GM12878 (cell line): ENCODE measurements around the gene CDK11A. TPM values are rescaled to one million over a fixed set of nuclear protein-coding genes. Genes with fewer than 3 reads are reported as not detected.
"Not testable (repeated sequence)": the region's sequence is repeated elsewhere in the genome, so short reads cannot be mapped to it uniquely, and the experiment has no call there.

Experiments
- ATAC-seq: fragments of 200-7000 bp; cut with Tn5 transposase; 3 replicates; pipeline ENCODE4 v1.9.1; 2020; ENCODE audit warnings: mild to moderate bottlenecking, moderate library complexity
- BruUV-seq: library from RNA; stranded (reverse); fragments of 400-500 nt; replicated peaks from 2 replicates; lab custom pipeline; 2021; lab: Mats Ljungman, UMichigan
- CTCF ChIA-PET: fragments of 300-600 bp; sonication (Branson Sonifier 250); formaldehyde crosslinking; extraction: SDS; loops from one replicate; lab custom pipeline; 2021; ENCODE audit warnings: inconsistent platforms; lab: Yijun Ruan, JAX
- POLR2A ChIA-PET: fragments of 350-600 bp; formaldehyde crosslinking; extraction: SDS; loops from one replicate; lab custom pipeline; 2021; ENCODE audit warnings: inconsistent platforms; lab: Charles Lee
- RAD21 ChIA-PET: fragments of 300-600 bp; sonication (Branson Sonifier 250); formaldehyde crosslinking; loops from one replicate; lab custom pipeline; 2023; ENCODE audit warnings: antibody characterized with exemption; ENCODE audit not compliant: unreplicated experiment; lab: Charles Lee
- SMC1A ChIA-PET: fragments of 300-600 bp; sonication (Branson Sonifier 250); formaldehyde crosslinking; loops from one replicate; lab custom pipeline; 2023; ENCODE audit not compliant: unreplicated experiment, uncharacterized antibody; lab: Charles Lee
- DNase-seq: peaks from one replicate; pipeline ENCODE4 v3.0.0-alpha.2; 2011; ENCODE audit warnings: low read depth, low spot score
- FAIRE-seq: peaks from 3 replicates; lab custom pipeline; 2011; peaks lifted over from hg19 to GRCh38; lab: Jason Lieb, UNC
- H2AFZ ChIP-seq: 2 replicates; pipeline ENCODE4 v1.6.0; 2011; ENCODE audit warnings: low read depth, low read length, control low read depth; ENCODE audit not compliant: control insufficient read depth
- H3K27ac ChIP-seq: 2 replicates; pipeline ENCODE4 v1.5.1; 2011; ENCODE audit warnings: control low read depth; ENCODE audit not compliant: control insufficient read depth, insufficient read depth
- H3K27me3 ChIP-seq, 2 experiments: replicated peaks in 1 of 2; 2 replicates each; pipeline versions ENCODE4 v1.6.0 to v1.6.1; 2011; ENCODE audit warnings: low read length in 1 of 2; ENCODE audit not compliant: control insufficient read depth in 2 of 2, insufficient read depth in 2 of 2
- H3K36me3 ChIP-seq, 2 experiments: 2 replicates each; pipeline ENCODE4 v1.5.1; 2011; ENCODE audit warnings: low read length in 1 of 2; ENCODE audit not compliant: control insufficient read depth in 2 of 2, insufficient read depth in 2 of 2
- H3K4me1 ChIP-seq: 2 replicates; pipeline ENCODE4 v1.6.1; 2011; ENCODE audit warnings: mild to moderate bottlenecking, low read length, moderate library complexity, mixed read lengths; ENCODE audit not compliant: control insufficient read depth, insufficient read depth
- H3K4me2 ChIP-seq: 2 replicates; pipeline ENCODE4 v1.6.0; 2011; ENCODE audit warnings: control low read depth; ENCODE audit not compliant: control insufficient read depth, insufficient read depth
- H3K4me3 ChIP-seq: fragments of 200-600 bp; sonication (generic); 2 replicates; pipeline ENCODE4 v1.5.1; 2016
- H3K79me2 ChIP-seq: 2 replicates; pipeline ENCODE4 v1.6.0; 2011; ENCODE audit warnings: low read length; ENCODE audit not compliant: control insufficient read depth, insufficient read depth
- H3K9ac ChIP-seq: 2 replicates; pipeline ENCODE4 v1.8.0; 2011; ENCODE audit warnings: low read length, control low read depth, mixed read lengths; ENCODE audit not compliant: control insufficient read depth, insufficient read depth
- H3K9me3 ChIP-seq: replicated peaks from 3 replicates; pipeline ENCODE4 v1.5.1; 2011; ENCODE audit warnings: mild to moderate bottlenecking, low read length; ENCODE audit not compliant: control insufficient read depth, insufficient read depth
- H4K20me1 ChIP-seq: 2 replicates; pipeline ENCODE4 v1.6.0; 2011; ENCODE audit not compliant: control insufficient read depth, insufficient read depth
- WGBS: methylation state at CpG from one replicate; pipeline ENCODE4 v1.1.6; 2016; ENCODE audit warnings: low lambda C conversion rate; ENCODE audit not compliant: insufficient replicate concordance, insufficient coverage; ENCODE audit errors: missing lambda C conversion rate; 5-methylcytosine and 5-hydroxymethylcytosine counted together
- in situ Hi-C: fragments of 300-500 bp; cut with MboI; formaldehyde crosslinking; loops from 9 replicates; pipeline ENCODE4 v1.14.3; 2018; ENCODE audit warnings: mixed read lengths
- intact Hi-C: fragments of 100-400 bp; cut with micrococcal nuclease; formaldehyde crosslinking; loops from one replicate; pipeline ENCODE4 v1.14.2; 2022; ENCODE audit not compliant: unreplicated experiment
- polyA plus RNA-seq, 11 experiments: library from polyadenylated mRNA; depleted of rRNA in 4 of 11; unstranded in 6 of 11; stranded (reverse) in 5 of 11; fragments of >200 nt; fragmentation: Nextera tagmentation in 4 of 11; fragmentation: Illumina TruSeq in 1 of 11; extraction: Ambion mirVana in 4 of 11; extraction: Trizol in 1 of 11; gene quantifications; 1 replicate in 1 of 11; 2 replicates in 10 of 11; pipeline versions ENCODE4 v1.2.1 to v1.2.3, GENCODE V29; 2011 to 2016; ENCODE audit warnings: inconsistent platforms in 2 of 11, missing spikeins in 2 of 11, low read depth in 1 of 11
- total RNA-seq, 4 experiments: library from RNA; depleted of rRNA in 3 of 4; stranded (reverse); fragments of >200 nt in 3 of 4; fragmentation: Illumina TruSeq in 1 of 4; extraction: Trizol in 1 of 4; gene quantifications; 2 replicates each; pipeline versions ENCODE4 v1.2.1 to v1.2.3, GENCODE V29; 2013 to 2021

CDK11A gene
- total and polyA plus RNA-seq, 10 of the 15 experiments (the other 5 are each of a cell fraction or from before 2014, with no cell fraction given), result 5.1 to 46.0 (median 25.9) TPM

DNA sequence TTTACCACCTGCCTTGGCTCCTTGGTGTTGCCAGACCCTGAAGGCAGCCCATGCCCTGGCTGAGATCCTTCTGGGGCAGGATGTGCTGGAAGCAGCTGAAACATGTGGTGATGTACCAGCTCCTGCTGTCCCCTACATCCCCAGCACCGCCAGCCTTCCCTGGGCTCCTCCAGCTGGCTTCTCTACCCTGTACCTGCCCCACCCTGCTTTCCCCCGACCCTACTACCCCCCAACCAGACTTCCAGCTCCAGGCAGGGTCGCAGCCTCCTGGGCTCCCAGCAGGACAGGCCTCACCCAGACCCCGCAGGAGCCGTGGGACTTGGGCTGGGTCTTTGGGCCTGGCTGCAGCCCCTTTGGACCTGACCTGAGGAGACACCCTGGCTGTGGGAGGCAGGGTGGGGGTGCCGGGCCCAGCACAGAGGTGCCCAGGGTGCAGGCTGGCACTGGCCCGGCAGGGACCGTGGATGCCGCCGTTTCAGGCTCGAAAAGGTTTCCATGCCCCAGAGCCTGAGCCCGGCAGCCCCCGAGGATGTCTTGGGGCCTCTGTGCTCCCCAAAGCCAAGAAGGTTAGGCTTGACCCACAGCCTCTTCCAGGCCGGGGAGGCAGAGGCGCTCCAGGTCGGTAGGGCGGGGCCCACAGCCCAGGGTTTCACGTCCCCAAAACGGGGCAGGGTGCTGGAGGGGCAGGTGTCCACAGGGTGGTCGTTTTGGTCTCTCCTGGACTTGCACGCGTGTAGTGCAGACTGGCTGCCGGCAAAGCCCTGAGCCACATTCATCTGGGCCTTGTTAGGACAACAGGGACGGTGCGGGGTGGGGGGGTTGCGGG is 26.6 kb downstream of the CDK11A start:
- intact Hi-C loops, H3K9ac ChIP-seq, H3K9me3 ChIP-seq, H3K27me3 ChIP-seq, DNase-seq, ATAC-seq, in situ Hi-C loops, H3K4me2 ChIP-seq, H3K27ac ChIP-seq, H3K4me3 ChIP-seq, BruUV-seq, H3K4me1 ChIP-seq, CTCF ChIA-PET, SMC1A ChIA-PET, FAIRE-seq, H4K20me1 ChIP-seq, H2AFZ ChIP-seq, H3K36me3 ChIP-seq, H3K79me2 ChIP-seq, RAD21 ChIA-PET, POLR2A ChIA-PET: not testable (repeated sequence)
- WGBS, result 59% methylated on average over 16 of the region's 26 CpGs

DNA sequence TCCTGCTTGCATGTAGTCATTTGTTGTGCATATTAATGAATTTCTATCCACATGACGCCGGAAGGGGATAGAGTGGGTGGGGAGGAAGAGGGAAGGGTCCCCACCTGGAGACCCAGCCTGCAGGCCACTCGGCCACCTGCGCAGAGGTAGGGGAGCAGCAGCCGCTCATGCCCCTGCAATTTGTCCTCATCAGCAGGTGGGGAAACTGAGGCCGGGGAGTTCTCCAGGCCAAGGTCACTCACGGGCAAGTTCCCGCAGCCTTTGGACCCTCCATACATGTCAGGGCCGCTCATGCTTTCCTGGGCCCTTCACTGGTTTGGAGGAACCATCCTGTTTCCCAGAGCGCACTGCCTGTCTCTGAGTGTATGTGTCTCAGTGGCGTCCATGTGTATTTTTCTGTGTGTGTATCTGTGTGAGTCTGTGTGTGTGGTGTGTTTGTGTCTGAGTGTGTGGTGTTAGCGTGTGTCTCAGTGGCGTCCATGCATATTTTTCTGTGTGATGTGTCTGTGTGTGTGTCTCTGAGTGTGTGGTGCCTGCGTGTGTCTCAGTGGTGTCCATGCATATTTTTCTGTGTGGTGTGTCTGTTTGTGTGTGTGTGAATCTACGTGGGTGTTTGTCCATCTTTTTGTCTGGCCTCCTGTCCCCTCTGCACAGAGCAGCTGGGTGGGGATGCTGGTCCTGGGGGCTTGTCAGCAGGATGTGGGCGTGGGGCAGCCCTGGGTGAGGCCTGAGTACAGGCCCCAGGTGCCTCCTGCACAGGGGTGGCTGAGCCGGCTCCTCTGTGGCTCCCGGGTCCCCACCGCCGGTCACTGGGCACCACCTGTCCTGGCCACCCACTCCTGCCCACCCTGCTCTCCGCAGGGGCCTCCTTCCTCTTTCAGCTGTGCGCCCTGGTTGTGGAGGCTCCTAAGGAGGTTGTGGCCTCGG is 27.5 kb downstream of the CDK11A start:
- intact Hi-C loops, result not testable (repeated sequence)

More for the DNA sequence above, 27.5 kb downstream of the CDK11A start:
- H3K9me3 ChIP-seq, H4K20me1 ChIP-seq, in situ Hi-C loops, H3K4me3 ChIP-seq, SMC1A ChIA-PET, FAIRE-seq, POLR2A ChIA-PET, H3K79me2 ChIP-seq, ATAC-seq, H3K27me3 ChIP-seq, H3K4me2 ChIP-seq, H2AFZ ChIP-seq, BruUV-seq, H3K27ac ChIP-seq, H3K36me3 ChIP-seq, H3K9ac ChIP-seq, RAD21 ChIA-PET, DNase-seq, CTCF ChIA-PET, H3K4me1 ChIP-seq: not testable (repeated sequence)
- WGBS, result 68% methylated on average over 16 of the region's 23 CpGs
